Activated T-cell treated with anti-CD3 and anti-CD28 coated beads, Interleukin-2, amount 50 U/mL, for 72 hours (primary cell): Measurements from ENCODE around the gene GPBP1L1. TPM values are rescaled to one million over a fixed set of nuclear protein-coding genes. Genes with fewer than 3 reads are reported as not detected.
A peak's percentile ranks its signal among the peaks of the same experiment; 100 is the strongest.
"Not testable (repeated sequence)": the region's sequence is repeated elsewhere in the genome, so short reads cannot be mapped to it uniquely, and the experiment has no call there.

Experiments used
- ATAC-seq, 2 donors: fragments of 150-1000 bp; cut with Tn5 transposase; replicated peaks in 1 of 2; 2 replicates each; pipeline ENCODE4 v1.10.0; 2021; ENCODE audit warnings: moderate library complexity in 2 of 2, mild to moderate bottlenecking in 1 of 2
- DNase-seq, 2 donors: peaks; one replicate each; pipeline ENCODE4 v3.0.0; 2021 to 2022; ENCODE audit warnings: mixed read lengths in 1 of 2
- H3K27ac Mint-ChIP-seq: one replicate; pipeline ENCODE4 v1.8.0; 2022; ENCODE audit warnings: mild to moderate bottlenecking, moderate library complexity, mixed read lengths
- H3K27me3 Mint-ChIP-seq: one replicate; pipeline ENCODE4 v1.8.0; 2022; ENCODE audit warnings: low read depth, mixed read lengths
- H3K36me3 Mint-ChIP-seq, 2 donors: one replicate each; pipeline ENCODE4 v1.8.0; 2022; ENCODE audit warnings: mixed read lengths in 2 of 2, mild to moderate bottlenecking in 1 of 2; ENCODE audit not compliant: insufficient read depth in 2 of 2
- H3K4me1 Mint-ChIP-seq: one replicate; pipeline ENCODE4 v1.8.0; 2022; ENCODE audit warnings: low read depth, mixed read lengths
- H3K4me3 Mint-ChIP-seq, 2 donors: one replicate each; pipeline ENCODE4 v1.8.0; 2022; ENCODE audit warnings: mild to moderate bottlenecking in 2 of 2, mixed read lengths in 2 of 2, moderate library complexity in 2 of 2
- H3K9me3 Mint-ChIP-seq, 2 donors: one replicate each; pipeline ENCODE4 v1.8.0; 2022; ENCODE audit warnings: mixed read lengths in 2 of 2
- total RNA-seq, 2 donors: library from RNA; stranded (reverse); gene quantifications; one replicate each; pipeline ENCODE4 v1.2.3, GENCODE V29; 2022

The GPBP1L1 gene
- total RNA-seq, 2 donors from 2014 or later: 140 to 146 TPM

- Mint-ChIP-seq H3K27ac (peak overlapping the region; percentile 73), H3K4me1 (peaks cover 14% of the 10 kb centered on the region), H3K27me3 (no peaks in the 10 kb centered on the region), H3K4me3 (no peak overlapping the region), H3K36me3 (peaks cover 4 to 33% of the 10 kb centered on the region in 2 donors), H3K9me3 (no peaks in the 10 kb centered on the region)
- DNase-seq (no peak), ATAC-seq (no peak)
Measured at GRCh38 chr1:45694823-45695222, 8.5 kb upstream of the GPBP1L1 start.

- Mint-ChIP-seq H3K27ac (peak overlapping the region; percentile 73), H3K36me3 (peaks cover 4 to 34% of the 10 kb centered on the region in 2 donors), H3K4me1 (peaks cover 24% of the 10 kb centered on the region)
- H3K4me3 Mint-ChIP-seq, H3K9me3 Mint-ChIP-seq, ATAC-seq, DNase-seq, H3K27me3 Mint-ChIP-seq: not testable (repeated sequence)
Measured at GRCh38 chr1:45693811-45694210, 7.5 kb upstream of the GPBP1L1 start.

GRCh38 chr1:45687754-45688740 is 1.7 kb upstream of the GPBP1L1 start, which contains the start of gene TMEM69:
TSS of gene TMEM69 (plus strand) at chr1:45688181. CDS start at chr1:45691069, 2,888 bp downstream.
- H3K27ac Mint-ChIP-seq: peak within 1 kb of the TSS; percentile 93
- peaks cover 5 to 21% of the 10 kb centered on the region in 2 donors for H3K36me3 Mint-ChIP-seq
- H3K27me3 Mint-ChIP-seq: no peaks in the 10 kb centered on the region
- H3K9me3 Mint-ChIP-seq: no peaks in the 10 kb centered on the region
- peaks cover 46% of the 10 kb centered on the region for H3K4me1 Mint-ChIP-seq
- H3K4me3 Mint-ChIP-seq: peak within 1 kb of the TSS; percentile 96 to 100
- DNase-seq (peak; percentile 78 to 82), ATAC-seq (peak; percentile 8 to 29)

DNA sequence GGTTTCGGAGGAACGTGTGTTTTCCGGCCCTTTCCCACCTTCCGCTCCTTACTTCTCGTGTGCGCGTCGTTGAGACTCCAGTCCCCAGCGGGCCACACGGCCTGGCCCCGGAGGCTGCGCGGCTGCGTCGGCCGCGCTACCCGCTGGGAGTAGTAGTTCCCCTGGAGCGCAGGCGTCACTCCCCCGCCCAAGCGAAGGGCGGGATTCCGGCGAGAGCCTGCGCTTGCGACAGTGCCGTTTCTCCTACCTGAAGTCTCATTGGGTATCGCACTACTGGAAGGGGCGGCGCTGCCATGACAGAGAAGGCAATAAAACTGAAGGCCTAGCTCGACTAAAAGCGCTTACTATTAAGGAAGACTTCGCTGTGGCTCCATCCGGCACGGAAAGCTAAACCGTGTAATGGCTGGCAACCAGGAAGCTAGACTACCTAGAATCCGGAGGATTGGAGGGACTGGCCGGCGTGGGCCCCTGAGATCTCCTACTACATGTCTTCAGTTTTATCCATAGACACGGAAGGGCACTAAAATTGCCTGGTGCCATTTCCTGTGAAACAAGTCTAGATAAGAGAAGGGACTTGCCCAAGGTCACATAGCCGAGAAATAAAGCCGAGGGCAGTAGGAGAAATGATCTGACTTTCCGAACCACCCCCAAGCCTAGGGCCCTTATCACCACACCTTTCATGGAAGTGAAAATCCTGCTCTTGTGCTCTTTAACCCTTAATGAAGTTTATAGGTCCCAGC is 851 bp upstream of the GPBP1L1 start:
- DNase-seq (peak; percentile 96 to 97), ATAC-seq (peak; percentile 88)
- peaks cover 54% of the 10 kb centered on the region for H3K4me1 Mint-ChIP-seq
- H3K36me3 Mint-ChIP-seq: peaks cover 5 to 18% of the 10 kb centered on the region in 2 donors
- H3K27ac Mint-ChIP-seq: peak overlapping the region; percentile 93
- H3K9me3 Mint-ChIP-seq: no peaks in the 10 kb centered on the region
- peak overlapping the region; percentile 96 to 100 for H3K4me3 Mint-ChIP-seq
- H3K27me3 Mint-ChIP-seq: no peaks in the 10 kb centered on the region

DNA sequence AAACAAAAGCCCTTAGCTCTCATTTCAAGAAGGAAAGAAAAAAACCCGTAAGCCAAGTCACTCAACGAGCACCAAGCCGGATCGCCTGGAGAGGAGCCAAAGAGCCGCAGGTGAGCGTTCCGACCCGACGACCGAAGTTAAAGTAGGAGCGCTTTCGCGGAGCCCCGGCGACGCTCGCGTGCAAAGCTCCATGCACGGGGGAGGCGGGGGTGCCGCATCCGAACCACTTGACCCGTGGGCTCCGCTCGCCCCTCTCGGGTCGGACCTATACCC is 382 bp downstream of the GPBP1L1 start:
- Mint-ChIP-seq H3K27ac (peak overlapping the region; percentile 93), H3K36me3 (peaks cover 3 to 7% of the 10 kb centered on the region in 2 donors), H3K4me1 (peaks cover 63% of the 10 kb centered on the region), H3K4me3 (peak overlapping the region; percentile 96 to 100), H3K9me3 (no peaks in the 10 kb centered on the region), H3K27me3 (no peaks in the 10 kb centered on the region)
- ATAC-seq (peak in 1 of 2 donors; percentile 2), DNase-seq (peak; percentile 69 to 70)

GRCh38 chr1:45685308-45686014 is 872 bp downstream of the GPBP1L1 start:
- H3K36me3 Mint-ChIP-seq: peaks cover 3 to 6% of the 10 kb centered on the region in 2 donors
- peaks cover 63% of the 10 kb centered on the region for H3K4me1 Mint-ChIP-seq
- H3K4me3 Mint-ChIP-seq: peak overlapping the region; percentile 96 to 100
- no peaks in the 10 kb centered on the region for H3K27me3 Mint-ChIP-seq
- no peaks in the 10 kb centered on the region for H3K9me3 Mint-ChIP-seq
- peak in 1 of 2 donors; percentile 14 for DNase-seq
- peak overlapping the region; percentile 93 for H3K27ac Mint-ChIP-seq
- ATAC-seq: no peak

- Mint-ChIP-seq H3K4me3 (peak overlapping the region; percentile 96 to 100), H3K27ac (peak overlapping the region; percentile 93), H3K27me3 (no peaks in the 10 kb centered on the region), H3K9me3 (no peaks in the 10 kb centered on the region), H3K36me3 (peaks cover 3% of the 10 kb centered on the region in 2 donors), H3K4me1 (peaks cover 62% of the 10 kb centered on the region)
- ATAC-seq (no peak), DNase-seq (no peak)
Measured at GRCh38 chr1:45684402-45684801, 1.9 kb downstream of the GPBP1L1 start.

DNA sequence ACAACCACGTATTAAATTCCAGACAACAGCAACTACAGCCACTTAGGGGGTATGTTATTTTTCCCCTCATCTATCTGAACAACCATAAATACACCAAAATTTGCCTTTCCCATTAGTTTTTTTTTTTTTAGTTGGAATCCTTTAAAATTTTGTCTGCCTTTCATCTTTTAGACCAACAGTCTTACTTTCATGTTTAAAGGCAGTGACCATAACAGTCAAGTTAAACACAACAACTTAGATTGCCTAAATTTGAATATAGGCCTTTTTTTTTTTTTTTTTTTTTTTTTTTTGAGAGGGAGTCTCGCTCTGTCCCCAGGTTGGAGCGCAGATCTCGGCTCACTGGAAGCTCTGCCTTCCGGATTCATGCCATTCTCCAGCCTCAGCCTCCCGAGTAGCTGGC is 3.4 kb downstream of the GPBP1L1 start:
- Mint-ChIP-seq H3K4me3 (peak overlapping the region in 1 of 2 donors; percentile 39), H3K27me3 (no peaks in the 10 kb centered on the region), H3K27ac (peak overlapping the region; percentile 54), H3K9me3 (no peaks in the 10 kb centered on the region), H3K4me1 (peaks cover 65% of the 10 kb centered on the region), H3K36me3 (peaks cover 1 to 3% of the 10 kb centered on the region in 2 donors)
- ATAC-seq (no peak), DNase-seq (no peak)

GRCh38 chr1:45679123-45679522 is 7.2 kb downstream of the GPBP1L1 start:
- Mint-ChIP-seq H3K27ac (peak overlapping the region; percentile 46), H3K27me3 (no peaks in the 10 kb centered on the region), H3K36me3 (peaks cover 0 to 2% of the 10 kb centered on the region in 2 donors), H3K4me3 (peak overlapping the region in 1 of 2 donors; percentile 9), H3K9me3 (no peaks in the 10 kb centered on the region), H3K4me1 (peaks cover 80% of the 10 kb centered on the region)
- DNase-seq (no peak), ATAC-seq (no peak)

DNA sequence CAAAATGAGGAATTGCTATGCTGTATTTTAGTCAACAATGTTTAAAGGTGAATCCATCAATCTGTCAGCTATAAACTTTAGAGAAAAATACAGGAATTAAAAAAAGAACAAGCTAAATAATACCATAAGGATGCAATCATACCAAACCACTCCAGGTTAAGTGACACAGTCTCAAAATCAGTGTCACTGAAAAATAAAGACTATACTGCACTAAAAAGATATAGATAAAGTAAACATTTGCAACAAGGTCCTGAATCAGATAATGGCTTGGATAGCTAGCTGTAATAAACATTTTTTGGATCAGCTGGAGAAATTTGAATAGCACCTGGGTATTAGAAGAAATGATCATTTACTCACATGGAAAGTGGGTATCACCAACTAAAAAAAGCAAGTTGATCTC is 7.8 kb downstream of the GPBP1L1 start:
- H3K36me3 Mint-ChIP-seq: peaks cover 0 to 2% of the 10 kb centered on the region in 2 donors
- H3K27me3 Mint-ChIP-seq: no peaks in the 10 kb centered on the region
- no peaks in the 10 kb centered on the region for H3K9me3 Mint-ChIP-seq
- peak overlapping the region; percentile 46 for H3K27ac Mint-ChIP-seq
- H3K4me3 Mint-ChIP-seq: no peak overlapping the region
- no peak for ATAC-seq
- no peak for DNase-seq
- peaks cover 84% of the 10 kb centered on the region for H3K4me1 Mint-ChIP-seq

DNA sequence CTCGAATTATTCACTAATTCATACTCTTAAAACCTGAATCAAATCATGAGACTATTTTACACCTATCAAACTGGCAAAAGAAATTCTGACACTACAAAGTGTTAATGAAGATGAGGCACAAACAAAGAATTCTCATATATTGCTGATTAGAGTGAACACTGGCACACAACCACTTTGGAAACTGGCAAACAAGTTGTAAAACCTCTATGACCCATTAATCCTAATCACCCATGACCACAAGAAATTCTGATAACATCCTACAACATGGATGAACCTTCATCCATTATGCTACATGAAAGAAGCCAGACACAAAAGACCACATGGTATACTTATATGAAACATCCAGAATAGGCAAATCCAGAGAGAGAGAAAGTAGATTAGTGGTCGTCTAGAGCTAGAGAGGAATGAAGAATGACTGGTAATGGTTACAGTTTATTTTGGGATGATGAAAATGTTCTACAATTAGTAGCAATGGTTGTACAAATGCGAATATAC is 8.5 kb downstream of the GPBP1L1 start:
- H3K9me3 Mint-ChIP-seq: no peaks in the 10 kb centered on the region
- H3K4me1 Mint-ChIP-seq: peaks cover 87% of the 10 kb centered on the region

DNA sequence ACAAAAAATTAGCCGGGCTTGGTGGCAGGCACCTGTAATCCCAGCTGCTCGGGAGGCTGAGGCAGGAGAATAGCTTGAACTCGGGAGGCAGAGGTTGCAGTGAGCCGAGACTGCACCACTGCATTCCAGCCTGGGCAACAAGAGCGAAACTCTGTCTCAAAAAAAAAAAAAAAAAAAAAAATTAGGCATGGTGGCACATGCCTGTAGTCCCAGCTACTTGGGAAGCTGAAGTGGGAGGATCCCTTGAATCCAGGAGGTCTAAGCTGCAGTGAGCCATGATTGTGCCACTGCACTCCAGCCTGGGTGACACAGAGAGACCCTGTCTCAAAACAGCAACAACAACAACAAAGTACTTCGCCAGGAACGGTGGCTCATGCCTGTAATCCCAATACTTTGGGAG is 9.8 kb downstream of the GPBP1L1 start:
- not testable (repeated sequence) for H3K27ac Mint-ChIP-seq, H3K4me3 Mint-ChIP-seq, DNase-seq, H3K27me3 Mint-ChIP-seq, H3K36me3 Mint-ChIP-seq, ATAC-seq, H3K9me3 Mint-ChIP-seq
- peaks cover 79% of the 10 kb centered on the region for H3K4me1 Mint-ChIP-seq

More for the DNA sequence above, 8.5 kb downstream of the GPBP1L1 start:
- peaks cover 0 to 2% of the 10 kb centered on the region in 2 donors for H3K36me3 Mint-ChIP-seq
- H3K27me3 Mint-ChIP-seq: no peaks in the 10 kb centered on the region
- H3K4me3 Mint-ChIP-seq: no peak overlapping the region
- H3K27ac Mint-ChIP-seq: no peak overlapping the region
- ATAC-seq: no peak
- no peak for DNase-seq
